ENCODE measurements around the gene TCEAL1. TPM values are rescaled to one million over a fixed set of nuclear protein-coding genes. Genes with fewer than 3 reads are reported as not detected.

The TCEAL1 gene
- total RNA-seq, 4 donors from 2014 or later = 27.3 to 44.2 (median 38.6) TPM

DNA sequence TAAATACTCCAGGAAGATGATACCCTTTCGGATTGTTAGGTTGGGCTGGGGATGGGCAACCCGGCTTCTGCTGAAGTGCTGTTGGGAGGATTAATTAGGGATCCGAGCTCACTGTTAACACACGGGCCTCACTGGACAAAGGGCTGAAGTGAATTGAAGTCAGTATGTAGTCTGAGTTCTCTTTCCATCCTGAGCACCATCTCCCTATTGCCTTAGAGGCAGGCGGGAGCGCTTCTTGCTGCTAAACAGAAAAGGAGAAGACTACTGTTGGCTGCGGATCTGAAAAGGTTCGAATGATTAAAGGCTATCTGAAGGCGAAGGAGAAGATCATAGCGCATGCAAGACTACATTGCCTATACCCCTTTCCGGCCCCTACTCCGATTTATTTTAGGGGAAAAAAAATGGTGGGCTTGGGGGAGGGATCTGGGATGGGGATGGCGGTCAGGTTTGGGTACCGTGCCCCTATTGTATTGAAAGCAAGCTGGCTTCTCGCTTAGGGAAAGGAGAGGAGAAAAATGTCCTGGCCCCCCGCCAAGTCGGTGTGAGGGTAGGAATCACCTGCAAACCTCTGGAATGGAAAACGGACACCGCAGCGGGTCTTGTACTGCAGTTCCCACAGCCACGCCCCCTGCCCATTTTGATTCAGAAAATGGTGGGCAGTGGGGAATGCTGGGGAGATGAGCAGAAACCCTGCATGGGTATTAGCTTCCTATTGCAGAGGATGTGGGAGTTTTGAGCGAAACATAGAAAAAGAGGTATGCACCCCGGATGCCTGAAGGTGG is 35.4 kb downstream of the TCEAL1 start:
- DNase-seq (ENCODE audit: low spot score in 2 of 2) = no peak
- TF ChIP-seq, protein P1, sequence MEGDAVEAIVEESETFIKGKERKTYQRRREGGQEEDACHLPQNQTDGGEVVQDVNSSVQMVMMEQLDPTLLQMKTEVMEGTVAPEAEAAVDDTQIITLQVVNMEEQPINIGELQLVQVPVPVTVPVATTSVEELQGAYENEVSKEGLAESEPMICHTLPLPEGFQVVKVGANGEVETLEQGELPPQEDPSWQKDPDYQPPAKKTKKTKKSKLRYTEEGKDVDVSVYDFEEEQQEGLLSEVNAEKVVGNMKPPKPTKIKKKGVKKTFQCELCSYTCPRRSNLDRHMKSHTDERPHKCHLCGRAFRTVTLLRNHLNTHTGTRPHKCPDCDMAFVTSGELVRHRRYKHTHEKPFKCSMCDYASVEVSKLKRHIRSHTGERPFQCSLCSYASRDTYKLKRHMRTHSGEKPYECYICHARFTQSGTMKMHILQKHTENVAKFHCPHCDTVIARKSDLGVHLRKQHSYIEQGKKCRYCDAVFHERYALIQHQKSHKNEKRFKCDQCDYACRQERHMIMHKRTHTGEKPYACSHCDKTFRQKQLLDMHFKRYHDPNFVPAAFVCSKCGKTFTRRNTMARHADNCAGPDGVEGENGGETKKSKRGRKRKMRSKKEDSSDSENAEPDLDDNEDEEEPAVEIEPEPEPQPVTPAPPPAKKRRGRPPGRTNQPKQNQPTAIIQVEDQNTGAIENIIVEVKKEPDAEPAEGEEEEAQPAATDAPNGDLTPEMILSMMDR (IDR thresholded peaks at IDR 0.05) = no peak
- no peak for TF ChIP-seq POLR2A (IDR thresholded peaks at IDR 0.05)
- intact Hi-C loops (cut with DNase I; ENCODE audit: low total_unique reads) = no loop called here
- 29 to 34% methylated on average over 23 of the region's 23 CpGs for WGBS, 2 donors
- H3K4me3 ChIP-seq (ENCODE audit: low read depth, poor library complexity, severe bottlenecking) = no peak overlapping the region

DNA sequence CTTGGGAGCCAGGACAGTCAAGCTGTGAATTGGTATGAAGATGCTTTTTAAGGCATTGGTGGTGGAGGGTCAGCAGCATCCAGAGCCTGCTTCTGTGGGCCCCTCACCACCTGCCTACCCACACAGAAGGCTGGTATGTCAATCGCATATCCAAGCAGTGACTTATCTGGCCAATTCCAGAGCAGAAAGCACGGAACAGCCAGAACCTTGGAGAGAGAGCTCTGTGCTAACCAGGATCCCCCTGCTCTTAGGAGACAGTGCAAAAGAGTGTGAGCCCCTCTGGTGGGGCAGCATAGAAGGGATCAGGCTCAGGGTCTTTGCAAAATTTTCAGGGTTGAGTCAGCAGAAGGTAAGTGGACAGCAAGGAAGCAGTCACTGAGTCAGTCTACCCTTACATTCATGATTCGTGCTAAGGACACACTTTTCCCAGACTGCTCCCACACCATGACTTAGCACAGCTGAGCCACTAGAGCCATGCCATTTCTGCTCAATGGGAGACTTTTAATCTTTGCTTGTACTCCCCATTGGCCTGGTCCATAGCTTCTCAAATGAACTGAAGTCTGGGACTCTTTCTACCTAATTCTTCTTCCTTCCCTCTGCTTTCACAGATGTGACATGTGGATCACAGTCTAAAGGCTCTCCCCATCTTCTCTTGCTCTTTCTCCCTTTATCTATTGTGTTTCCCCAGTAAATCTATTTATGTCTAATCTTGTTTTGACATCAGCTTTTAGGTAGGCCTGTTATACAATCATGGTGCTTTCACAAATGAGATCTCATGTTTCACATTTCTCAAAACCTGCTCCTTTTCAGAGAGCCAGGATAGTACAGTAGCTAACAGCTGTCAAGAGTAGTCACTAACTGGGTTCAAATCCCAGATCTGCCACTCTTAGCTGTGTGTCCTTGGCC is 37.7 kb downstream of the TCEAL1 start:
- no peak overlapping the region for H3K4me3 ChIP-seq (ENCODE audit: low read depth, poor library complexity, severe bottlenecking)
- 77 to 100% methylated on average over 3 of the region's 3 CpGs for WGBS, 2 donors
- DNase-seq (ENCODE audit: low spot score in 2 of 2) = no peak
- TF ChIP-seq POLR2A (IDR thresholded peaks at IDR 0.05) = no peak
- TF ChIP-seq, protein P1 (IDR thresholded peaks at IDR 0.05) = no peak
- intact Hi-C loops (cut with DNase I; ENCODE audit: low total_unique reads) = no loop called here

DNA sequence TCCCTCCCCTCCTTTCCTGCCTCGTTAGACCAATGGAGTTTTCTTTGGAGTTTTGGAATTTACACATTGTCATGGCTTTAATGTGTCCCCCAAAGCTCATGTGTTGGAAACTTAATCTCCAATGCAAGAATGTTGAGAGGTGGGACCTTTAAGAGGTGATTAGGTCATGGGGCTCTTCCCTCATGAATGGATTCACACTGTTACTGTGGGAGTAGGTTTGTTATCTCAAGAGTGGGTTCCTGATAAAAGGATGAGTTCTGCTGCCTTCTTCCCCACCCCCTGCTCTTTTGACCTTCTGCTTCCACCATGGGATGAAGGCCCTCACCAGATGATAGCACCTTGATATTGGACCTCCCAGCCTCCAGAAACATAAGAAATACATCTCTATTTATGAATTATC is 41.0 kb downstream of the TCEAL1 start:
- WGBS, 2 donors = 59 to 80% methylated on average over 1 of the region's 1 CpG
- DNase-seq (ENCODE audit: low spot score in 2 of 2) = no peak
- TF ChIP-seq, protein P1 (IDR thresholded peaks at IDR 0.05) = no peak
- no peak for TF ChIP-seq POLR2A (IDR thresholded peaks at IDR 0.05)
- no peak overlapping the region for H3K4me3 ChIP-seq (ENCODE audit: low read depth, poor library complexity, severe bottlenecking)
- intact Hi-C loops (cut with DNase I; ENCODE audit: low total_unique reads) = no loop called here

DNA sequence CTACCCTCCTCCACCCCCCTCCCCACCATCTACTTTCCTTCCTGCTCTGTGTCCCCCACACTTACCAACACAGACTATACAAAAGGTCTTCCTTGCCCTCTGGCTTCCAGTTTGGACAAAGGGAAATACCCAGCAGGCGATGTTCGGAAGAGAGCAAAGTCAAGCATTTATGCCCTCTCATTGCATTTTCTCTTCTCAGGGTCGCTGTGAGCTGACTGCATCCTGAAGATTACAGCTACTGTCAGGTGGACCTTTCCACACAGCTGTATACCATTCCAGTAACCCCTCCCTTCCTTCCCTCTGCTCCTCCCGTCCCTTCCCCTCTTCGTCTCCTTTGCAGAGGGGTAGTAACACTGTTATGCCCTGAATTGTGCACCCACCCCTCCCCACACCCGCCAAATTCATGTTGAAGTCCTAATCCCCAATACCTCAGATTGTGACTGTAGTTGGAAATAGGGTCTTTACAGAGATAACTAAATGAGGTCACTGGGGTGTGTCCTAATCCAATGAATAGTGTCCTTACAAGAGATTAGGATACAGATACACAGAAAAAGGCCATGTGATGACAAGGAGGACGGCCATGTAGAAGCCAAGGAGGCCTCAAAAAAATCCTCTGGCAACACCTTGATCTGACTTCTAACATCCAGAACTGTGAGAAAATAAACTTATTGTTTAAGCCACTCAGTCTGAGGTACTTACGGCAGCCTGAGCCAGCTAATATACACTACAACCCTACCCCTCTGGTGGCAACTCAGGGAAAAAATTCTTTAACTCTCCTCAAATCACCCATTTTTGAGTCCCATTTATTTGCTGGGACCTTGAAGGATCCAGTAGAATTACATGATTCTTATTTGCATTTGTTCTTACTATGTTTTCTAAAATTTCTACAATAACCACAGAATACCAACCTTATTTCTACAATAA is 46.0 kb downstream of the TCEAL1 start:
- WGBS, 2 donors = 71 to 90% methylated on average over 8 of the region's 8 CpGs
- no peak overlapping the region for H3K4me3 ChIP-seq (ENCODE audit: low read depth, poor library complexity, severe bottlenecking)
- intact Hi-C loops (cut with DNase I; ENCODE audit: low total_unique reads) = no loop called here
- TF ChIP-seq, protein P1 (IDR thresholded peaks at IDR 0.05) = no peak
- TF ChIP-seq POLR2A (IDR thresholded peaks at IDR 0.05) = no peak
- no peak for DNase-seq (ENCODE audit: low spot score in 2 of 2)

DNA sequence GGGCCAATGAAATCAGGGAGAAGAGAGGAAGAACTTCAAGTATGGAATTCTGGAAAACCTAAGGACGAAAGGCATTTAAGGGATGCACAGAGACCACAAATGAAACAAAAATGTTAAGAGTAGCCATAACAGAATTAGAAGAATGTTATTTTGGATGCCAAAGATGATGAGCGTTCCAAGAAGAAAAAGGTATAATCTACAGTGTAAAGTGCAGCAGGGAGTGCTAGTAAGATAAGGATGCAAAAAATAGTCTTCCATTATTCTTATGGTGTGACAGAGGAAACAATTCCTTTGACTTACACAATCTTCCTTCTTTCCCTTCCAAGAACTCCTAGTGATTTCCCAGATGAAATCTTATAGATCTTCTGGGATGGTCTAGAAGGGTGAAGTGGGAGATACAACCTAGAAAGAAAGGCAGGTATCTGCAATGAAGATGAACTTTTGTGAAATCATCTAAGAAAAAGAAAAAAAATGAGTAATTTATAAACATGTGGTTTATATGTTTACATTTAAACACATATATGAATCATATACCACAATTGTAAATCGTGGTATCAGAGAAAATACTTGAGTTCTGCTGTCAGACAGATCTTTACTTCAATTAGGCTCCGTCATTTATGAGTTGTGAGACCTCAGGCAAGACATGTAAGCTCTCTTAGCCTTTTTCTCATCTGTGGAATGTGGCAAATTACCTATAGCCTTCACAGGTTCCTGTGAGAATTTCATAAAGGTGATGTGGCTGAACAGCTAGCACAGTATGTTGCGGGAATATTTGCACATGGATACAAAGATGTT is 49.6 kb downstream of the TCEAL1 start:
- WGBS, 2 donors = 79 to 88% methylated on average over 5 of the region's 5 CpGs
- intact Hi-C loops (cut with DNase I; ENCODE audit: low total_unique reads) = no loop called here
- no peak overlapping the region for H3K4me3 ChIP-seq (ENCODE audit: low read depth, poor library complexity, severe bottlenecking)
- no peak for DNase-seq (ENCODE audit: low spot score in 2 of 2)
- TF ChIP-seq POLR2A (IDR thresholded peaks at IDR 0.05) = no peak
- TF ChIP-seq, protein P1 (IDR thresholded peaks at IDR 0.05) = no peak
